Measurements from ENCODE around the gene ARHGDIG.
"Not testable (repeated sequence)": the region's sequence is repeated elsewhere in the genome, so short reads cannot be mapped to it uniquely, and the experiment has no call there.

Gene ARHGDIG

DNA sequence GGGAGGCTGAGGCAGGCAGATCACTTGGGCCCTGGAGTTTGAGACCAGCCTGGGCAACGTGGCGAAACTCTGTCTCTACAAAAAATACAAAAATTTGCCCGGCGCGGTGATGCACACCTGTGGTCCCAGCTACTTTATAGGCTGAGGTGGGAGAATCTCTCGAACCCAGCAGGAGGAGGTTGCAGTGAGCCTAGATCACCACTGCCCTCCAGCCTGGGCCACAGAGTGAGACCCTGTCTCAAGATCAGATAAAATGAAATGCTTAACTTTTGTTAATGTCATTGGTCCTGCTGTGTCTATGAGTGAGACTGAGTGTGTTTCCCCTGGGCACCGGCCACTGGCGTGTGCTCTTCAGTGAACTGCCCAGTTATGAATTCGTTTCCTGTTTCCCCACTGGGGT is 35.3 kb upstream of the ARHGDIG start:
- Histone ChIP-seq H3K36me3 (ENCODE audit: insufficient read depth, insufficient read length, low read length) (peaks cover 5% of the 10 kb centered on the region), H3K9ac (ENCODE audit: insufficient read length, low read depth) (no peak overlapping the region), H3K9me3 (ENCODE audit: insufficient read depth, low read length) (no peaks in the 10 kb centered on the region), H3K4me3 (ENCODE audit: insufficient read length, low read depth) (no peak overlapping the region), H3K4me1 (ENCODE audit: insufficient read depth, insufficient read length) (peaks cover 11% of the 10 kb centered on the region), H3K27me3 (ENCODE audit: insufficient read depth, insufficient read length) (no peaks in the 10 kb centered on the region)
- TF ChIP-seq ZNF274 (IDR thresholded peaks at IDR 0.05; ENCODE audit: low read depth, low read length) (no peak), YY1 (IDR thresholded peaks at IDR 0.05; ENCODE audit: insufficient read depth, insufficient read length) (no peak), SUZ12 (IDR thresholded peaks at IDR 0.05; ENCODE audit: extremely low read depth, insufficient read depth, insufficient read length) (no peak)
- DNase-seq (ENCODE audit: low read depth, low spot score): no peak

DNA sequence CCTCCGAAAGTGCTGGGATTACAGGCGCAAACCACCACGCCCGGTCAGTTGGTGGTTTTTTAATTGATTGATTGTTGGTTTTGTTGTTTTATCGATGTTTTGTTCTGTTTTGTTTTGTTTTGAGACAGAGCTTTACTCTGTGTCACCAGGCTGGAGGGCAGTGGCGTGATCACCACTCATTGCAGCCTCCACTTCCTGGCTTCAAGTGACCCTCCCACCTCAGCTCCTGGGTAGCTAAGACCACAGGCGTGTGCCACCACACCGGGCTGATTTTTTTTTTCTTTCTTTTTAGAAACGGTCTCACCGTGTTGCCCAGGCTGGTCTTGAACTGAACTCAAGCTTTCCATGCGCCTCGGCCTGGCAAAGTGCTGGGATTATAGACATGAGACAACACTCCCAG is 33.4 kb upstream of the ARHGDIG start:
- Histone ChIP-seq H3K4me3 (ENCODE audit: insufficient read length, low read depth) (no peak overlapping the region), H3K27me3 (ENCODE audit: insufficient read depth, insufficient read length) (no peaks in the 10 kb centered on the region), H3K9me3 (ENCODE audit: insufficient read depth, low read length) (no peaks in the 10 kb centered on the region), H3K36me3 (ENCODE audit: insufficient read depth, insufficient read length, low read length) (peaks cover 13% of the 10 kb centered on the region), H3K4me1 (ENCODE audit: insufficient read depth, insufficient read length) (peaks cover 10% of the 10 kb centered on the region), H3K9ac (ENCODE audit: insufficient read length, low read depth) (no peak overlapping the region)
- no peak for TF ChIP-seq SUZ12 (IDR thresholded peaks at IDR 0.05; ENCODE audit: extremely low read depth, insufficient read depth, insufficient read length)
- no peak for TF ChIP-seq ZNF274 (IDR thresholded peaks at IDR 0.05; ENCODE audit: low read depth, low read length)
- no peak for TF ChIP-seq YY1 (IDR thresholded peaks at IDR 0.05; ENCODE audit: insufficient read depth, insufficient read length)
- DNase-seq (ENCODE audit: low read depth, low spot score): no peak

DNA sequence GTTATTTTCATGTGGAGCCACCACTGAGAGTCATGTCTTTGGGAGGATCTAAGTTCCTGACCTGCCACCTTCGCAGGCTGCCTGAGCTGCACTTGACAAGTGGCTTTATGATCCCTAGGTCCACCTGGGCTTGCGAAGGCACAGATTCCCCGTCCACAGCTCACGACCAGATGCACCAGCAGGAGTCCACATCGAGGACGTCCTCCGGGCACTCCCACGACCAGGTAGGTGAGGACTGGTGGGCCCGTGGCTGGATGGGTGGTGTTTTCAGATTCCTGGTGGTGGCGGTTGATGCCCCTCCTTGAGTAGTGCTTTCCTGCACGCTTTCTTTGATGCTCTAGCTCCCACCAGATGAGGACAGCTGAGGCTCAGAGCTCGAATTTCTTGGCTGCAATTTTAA is 31.0 kb upstream of the ARHGDIG start:
- H3K9ac ChIP-seq (ENCODE audit: insufficient read length, low read depth): no peak overlapping the region

DNA sequence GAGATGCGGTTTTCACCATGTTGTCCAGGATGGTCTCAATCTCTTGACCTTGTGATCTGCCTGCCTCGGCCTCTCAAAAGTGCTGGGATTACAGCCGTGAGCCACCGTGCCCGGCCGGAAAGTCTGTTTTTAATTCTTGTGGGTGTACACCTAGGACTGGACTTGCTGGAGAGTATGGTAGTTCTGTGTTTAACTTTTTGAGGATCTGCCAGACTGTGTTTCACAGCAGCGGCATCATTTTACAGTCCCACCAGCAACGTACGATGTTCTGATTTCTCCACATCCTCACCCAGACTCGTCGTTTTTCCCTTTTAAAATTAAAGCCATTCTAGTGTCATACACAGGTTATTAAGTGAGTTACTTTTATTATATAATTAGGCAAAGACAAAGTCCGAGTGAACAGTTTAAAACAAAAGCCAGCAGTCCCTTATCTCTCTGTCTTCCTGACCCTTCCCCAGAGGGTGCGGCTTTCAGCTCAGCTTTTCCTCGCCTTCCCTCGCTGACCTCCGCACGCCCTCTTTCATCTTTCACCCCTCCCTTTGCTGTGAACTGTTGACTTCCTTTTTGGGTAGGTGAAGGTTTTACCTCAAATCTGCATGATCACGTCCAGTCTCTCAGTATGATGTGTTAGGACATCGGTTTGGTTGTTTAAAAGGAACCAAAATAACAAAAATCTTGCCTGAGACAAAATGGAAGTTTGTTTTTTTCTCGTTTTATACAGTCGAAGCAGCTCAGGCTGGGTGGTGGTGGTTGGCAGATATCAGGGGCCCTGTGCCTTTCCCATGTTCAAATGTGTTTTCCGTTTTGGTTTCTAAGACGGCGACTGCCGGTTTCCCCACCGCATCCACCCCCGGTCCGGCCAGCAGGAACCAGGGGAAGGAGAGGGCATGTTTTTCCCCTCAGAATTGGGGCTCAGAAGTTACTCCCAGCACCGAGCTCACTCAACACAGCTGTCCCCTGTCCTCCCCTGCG is 27.7 kb upstream of the ARHGDIG start:
- H3K36me3 ChIP-seq (ENCODE audit: insufficient read depth, insufficient read length, low read length): peaks cover 51% of the 10 kb centered on the region
- no peaks in the 10 kb centered on the region for H3K9me3 ChIP-seq (ENCODE audit: insufficient read depth, low read length)
- no peak for DNase-seq (ENCODE audit: low read depth, low spot score)
- H3K4me1 ChIP-seq (ENCODE audit: insufficient read depth, insufficient read length): peaks cover 3% of the 10 kb centered on the region
- no peak overlapping the region for H3K4me3 ChIP-seq (ENCODE audit: insufficient read length, low read depth)
- H3K27me3 ChIP-seq (ENCODE audit: insufficient read depth, insufficient read length): no peaks in the 10 kb centered on the region
- TF ChIP-seq ZNF274 (IDR thresholded peaks at IDR 0.05; ENCODE audit: low read depth, low read length) (no peak), YY1 (IDR thresholded peaks at IDR 0.05; ENCODE audit: insufficient read depth, insufficient read length) (no peak), SUZ12 (IDR thresholded peaks at IDR 0.05; ENCODE audit: extremely low read depth, insufficient read depth, insufficient read length) (no peak)
- H3K9ac ChIP-seq (ENCODE audit: insufficient read length, low read depth): no peak overlapping the region

More for the DNA sequence above, 31.0 kb upstream of the ARHGDIG start:
- no peak for TF ChIP-seq ZNF274 (IDR thresholded peaks at IDR 0.05; ENCODE audit: low read depth, low read length)
- TF ChIP-seq SUZ12 (IDR thresholded peaks at IDR 0.05; ENCODE audit: extremely low read depth, insufficient read depth, insufficient read length): no peak
- no peak for TF ChIP-seq YY1 (IDR thresholded peaks at IDR 0.05; ENCODE audit: insufficient read depth, insufficient read length)
- no peak overlapping the region for H3K4me3 ChIP-seq (ENCODE audit: insufficient read length, low read depth)
- H3K36me3 ChIP-seq (ENCODE audit: insufficient read depth, insufficient read length, low read length): peaks cover 29% of the 10 kb centered on the region
- H3K4me1 ChIP-seq (ENCODE audit: insufficient read depth, insufficient read length): peaks cover 8% of the 10 kb centered on the region
- H3K9me3 ChIP-seq (ENCODE audit: insufficient read depth, low read length): no peaks in the 10 kb centered on the region
- no peak for DNase-seq (ENCODE audit: low read depth, low spot score)
- no peaks in the 10 kb centered on the region for H3K27me3 ChIP-seq (ENCODE audit: insufficient read depth, insufficient read length)

DNA sequence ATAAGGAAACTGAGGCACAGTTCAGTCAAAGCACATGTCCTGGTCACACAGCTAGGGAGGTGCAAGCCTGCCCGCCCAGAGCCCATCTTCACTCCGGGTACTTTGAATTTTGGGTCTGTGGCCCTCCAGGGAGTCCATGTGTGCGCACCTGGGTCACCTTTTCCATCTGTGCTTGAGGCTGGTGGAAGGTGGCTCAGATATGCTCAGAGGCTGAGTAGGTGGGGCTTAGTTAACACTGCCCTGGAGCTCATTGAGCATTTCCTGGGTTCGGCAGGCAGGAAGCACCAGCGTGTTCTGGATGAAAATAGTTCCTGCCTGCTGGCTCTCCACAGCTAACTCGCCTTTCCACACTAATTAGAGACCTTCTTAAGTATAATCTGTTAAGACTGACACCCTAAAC is 26.6 kb upstream of the ARHGDIG start:
- Histone ChIP-seq H3K4me1 (ENCODE audit: insufficient read depth, insufficient read length) (peaks cover 3% of the 10 kb centered on the region), H3K9me3 (ENCODE audit: insufficient read depth, low read length) (no peaks in the 10 kb centered on the region), H3K36me3 (ENCODE audit: insufficient read depth, insufficient read length, low read length) (peaks cover 53% of the 10 kb centered on the region), H3K4me3 (ENCODE audit: insufficient read length, low read depth) (no peak overlapping the region), H3K9ac (ENCODE audit: insufficient read length, low read depth) (no peak overlapping the region), H3K27me3 (ENCODE audit: insufficient read depth, insufficient read length) (no peaks in the 10 kb centered on the region)
- TF ChIP-seq YY1 (IDR thresholded peaks at IDR 0.05; ENCODE audit: insufficient read depth, insufficient read length): no peak
- TF ChIP-seq SUZ12 (IDR thresholded peaks at IDR 0.05; ENCODE audit: extremely low read depth, insufficient read depth, insufficient read length): no peak
- no peak for TF ChIP-seq ZNF274 (IDR thresholded peaks at IDR 0.05; ENCODE audit: low read depth, low read length)
- no peak for DNase-seq (ENCODE audit: low read depth, low spot score)

DNA sequence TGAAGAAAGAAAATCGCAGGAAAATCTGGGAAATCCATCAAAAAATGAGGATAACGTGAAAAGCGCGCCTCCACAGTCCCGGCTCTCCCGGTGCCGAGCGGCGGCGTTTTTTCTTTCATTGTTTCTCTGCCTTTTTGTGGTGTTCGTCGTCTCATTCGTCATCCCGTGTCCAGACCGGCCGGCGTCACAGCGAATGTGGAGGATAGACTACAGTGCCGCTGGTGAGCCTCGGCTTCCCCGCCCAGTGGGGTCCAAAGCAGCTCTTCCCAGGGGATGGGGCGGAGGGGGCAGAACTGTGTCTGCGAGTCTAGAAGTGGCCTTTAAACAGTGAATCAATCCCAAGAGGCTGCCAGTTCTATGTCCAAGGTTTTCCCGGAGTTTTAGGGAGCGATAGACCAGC is 25.9 kb upstream of the ARHGDIG start:
- no peak for TF ChIP-seq ZNF274 (IDR thresholded peaks at IDR 0.05; ENCODE audit: low read depth, low read length)
- Histone ChIP-seq H3K9ac (ENCODE audit: insufficient read length, low read depth) (no peak overlapping the region), H3K4me1 (ENCODE audit: insufficient read depth, insufficient read length) (peaks cover 3% of the 10 kb centered on the region), H3K27me3 (ENCODE audit: insufficient read depth, insufficient read length) (no peaks in the 10 kb centered on the region), H3K36me3 (ENCODE audit: insufficient read depth, insufficient read length, low read length) (peaks cover 58% of the 10 kb centered on the region), H3K9me3 (ENCODE audit: insufficient read depth, low read length) (no peaks in the 10 kb centered on the region), H3K4me3 (ENCODE audit: insufficient read length, low read depth) (no peak overlapping the region)
- DNase-seq (ENCODE audit: low read depth, low spot score): no peak

DNA sequence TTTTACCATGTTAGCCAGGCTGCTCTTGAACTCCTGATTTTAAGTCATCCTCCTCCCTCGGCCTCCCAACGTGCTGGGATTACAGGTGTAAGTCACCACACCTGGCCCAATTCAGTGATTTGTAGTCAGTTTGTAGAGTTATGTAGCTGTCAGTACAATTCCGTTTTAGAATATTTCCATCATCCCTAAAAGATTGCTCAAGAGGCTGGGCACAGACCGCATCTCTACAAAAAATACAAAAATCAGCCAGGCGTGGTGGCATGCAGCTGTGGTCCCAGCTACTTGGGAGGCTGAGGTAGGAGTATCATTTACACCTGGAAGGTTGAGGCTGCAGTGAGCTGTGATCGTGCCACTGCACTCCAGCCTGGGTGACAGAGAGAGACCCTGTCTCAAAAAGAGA is 25.2 kb upstream of the ARHGDIG start:
- Histone ChIP-seq H3K9me3 (ENCODE audit: insufficient read depth, low read length) (no peaks in the 10 kb centered on the region), H3K4me3 (ENCODE audit: insufficient read length, low read depth) (no peak overlapping the region), H3K27me3 (ENCODE audit: insufficient read depth, insufficient read length) (no peaks in the 10 kb centered on the region), H3K36me3 (ENCODE audit: insufficient read depth, insufficient read length, low read length) (peaks cover 61% of the 10 kb centered on the region), H3K4me1 (ENCODE audit: insufficient read depth, insufficient read length) (peaks cover 1% of the 10 kb centered on the region), H3K9ac (ENCODE audit: insufficient read length, low read depth) (no peak overlapping the region)
- TF ChIP-seq ZNF274 (IDR thresholded peaks at IDR 0.05; ENCODE audit: low read depth, low read length) (no peak), YY1 (IDR thresholded peaks at IDR 0.05; ENCODE audit: insufficient read depth, insufficient read length) (no peak), SUZ12 (IDR thresholded peaks at IDR 0.05; ENCODE audit: extremely low read depth, insufficient read depth, insufficient read length) (no peak)
- DNase-seq (ENCODE audit: low read depth, low spot score): no peak

DNA sequence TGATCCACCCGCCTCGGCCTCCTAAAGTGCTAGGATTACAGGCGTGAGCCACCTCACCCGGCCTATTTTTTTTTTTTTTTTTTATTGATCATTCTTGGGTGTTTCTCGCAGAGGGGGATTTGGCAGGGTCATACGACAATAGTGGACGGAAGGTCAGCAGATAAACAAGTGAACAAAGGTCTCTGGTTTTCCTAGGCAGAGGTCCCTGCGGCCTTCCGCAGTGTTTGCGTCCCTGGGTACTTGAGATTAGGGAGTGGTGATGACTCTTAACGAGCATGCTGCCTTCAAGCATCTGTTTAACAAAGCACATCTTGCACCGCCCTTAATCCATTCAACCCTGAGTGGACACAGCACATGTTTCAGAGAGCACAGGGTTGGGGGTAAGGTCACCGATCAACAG is 22.3 kb upstream of the ARHGDIG start:
- not testable (repeated sequence) for H3K4me3 ChIP-seq (ENCODE audit: insufficient read length, low read depth); H3K27me3 ChIP-seq (ENCODE audit: insufficient read depth, insufficient read length); DNase-seq (ENCODE audit: low read depth, low spot score); H3K9me3 ChIP-seq (ENCODE audit: insufficient read depth, low read length); H3K9ac ChIP-seq (ENCODE audit: insufficient read length, low read depth); H3K4me1 ChIP-seq (ENCODE audit: insufficient read depth, insufficient read length)
- H3K36me3 ChIP-seq (ENCODE audit: insufficient read depth, insufficient read length, low read length): peaks cover 72% of the 10 kb centered on the region
